HG02588 (cell line): ENCODE measurements around the gene USP13.

ENCODE experiments used
- ATAC-seq: cut with Tn5 transposase; IDR thresholded peaks from one replicate; pipeline ENCODE4 v1.9.1; 2021; ENCODE audit warnings: mild to moderate bottlenecking, moderate library complexity; ENCODE audit not compliant: unreplicated experiment

The USP13 gene

DNA sequence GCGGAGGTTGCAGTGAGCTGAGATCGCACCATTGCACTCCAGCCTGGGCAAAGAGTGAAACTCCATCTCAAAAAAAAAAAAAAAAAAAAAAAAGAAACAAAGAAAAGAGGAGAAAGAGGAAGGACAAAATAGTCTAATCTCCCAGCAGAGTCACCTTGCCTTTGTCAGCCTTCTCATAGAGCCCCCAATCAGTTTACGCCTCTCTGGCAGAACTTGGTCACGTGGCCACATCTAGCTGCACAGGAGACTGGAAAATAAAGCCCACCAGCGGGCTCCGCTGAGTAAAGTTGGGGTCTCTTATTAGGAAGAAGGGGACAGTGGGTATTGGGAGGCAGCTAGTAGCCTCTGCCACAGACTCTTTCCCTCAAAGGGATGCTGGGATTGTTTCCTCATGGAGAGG lies 41.9 kb downstream of the USP13 start:
- no peak for ATAC-seq

DNA sequence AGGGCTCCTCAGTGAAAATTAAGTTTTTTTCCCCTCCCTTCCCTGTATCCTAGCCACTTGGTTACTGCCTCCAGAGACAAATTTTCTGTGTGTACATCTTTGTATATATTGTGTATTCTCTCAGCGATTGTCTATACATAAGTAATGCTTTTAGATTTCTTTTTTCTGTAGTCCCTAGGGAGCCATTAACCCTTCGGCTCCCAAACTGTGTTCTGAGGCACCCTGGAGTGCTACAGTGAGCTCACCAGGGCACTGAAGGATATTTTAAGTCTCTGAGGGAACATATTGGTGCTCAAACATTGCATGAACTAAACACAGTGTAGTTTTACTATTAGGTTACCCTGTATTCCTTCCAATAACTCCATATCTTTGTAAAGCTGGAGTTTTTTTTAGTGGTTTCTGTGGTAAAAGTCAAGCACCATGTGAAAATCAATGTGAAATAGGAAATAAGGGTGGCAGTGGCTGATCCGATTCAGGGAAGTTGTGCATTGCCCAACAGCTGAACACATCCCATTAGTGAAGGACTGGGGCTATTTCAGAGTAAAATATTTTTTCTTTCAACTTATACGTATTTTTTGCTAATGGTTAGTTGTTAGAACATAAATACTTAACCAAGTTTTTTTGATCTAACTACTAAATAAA lies 43.0 kb downstream of the USP13 start:
- no peak for ATAC-seq

GRCh38 chr3:179697736-179698332 lies 45.0 kb downstream of the USP13 start:
- no peak for ATAC-seq

GRCh38 chr3:179700716-179701115 lies 47.9 kb downstream of the USP13 start:
- no peak for ATAC-seq

GRCh38 chr3:179701176-179701827 lies 48.5 kb downstream of the USP13 start:
- no peak for ATAC-seq

DNA sequence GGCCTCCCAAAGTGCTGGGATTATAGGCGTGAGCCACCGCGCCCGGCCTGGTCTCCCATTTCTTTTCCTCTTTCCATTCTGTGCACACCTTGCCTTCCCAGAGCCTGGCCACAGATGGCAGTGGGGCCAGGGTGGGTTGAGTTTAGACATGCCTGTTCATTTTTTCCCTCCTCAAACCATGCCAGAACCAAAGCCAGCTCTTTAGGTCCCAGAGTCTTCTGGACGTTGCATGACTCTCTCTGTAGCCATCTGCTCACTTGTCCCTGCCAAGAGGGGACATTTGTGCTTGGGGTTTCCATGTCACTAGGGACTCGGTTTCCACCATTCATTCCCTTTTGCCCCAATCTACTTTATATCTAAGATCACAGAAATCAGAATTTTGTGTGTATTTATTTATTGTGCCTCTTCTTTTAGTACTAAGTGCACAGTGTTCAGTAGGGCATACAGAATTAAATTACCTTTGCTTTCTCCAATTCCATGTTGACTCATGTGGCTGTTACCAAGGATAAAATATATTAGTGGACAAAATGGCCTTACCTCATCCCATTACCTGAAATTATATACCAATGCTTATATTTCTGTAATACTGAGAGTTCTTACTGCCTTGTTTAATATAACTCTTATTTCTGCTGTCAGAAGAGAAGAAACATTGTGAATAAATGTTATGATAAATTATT lies 49.6 kb downstream of the USP13 start:
- ATAC-seq = no peak

GRCh38 chr3:179703816-179704215 lies 51.0 kb downstream of the USP13 start:
- no peak for ATAC-seq

DNA sequence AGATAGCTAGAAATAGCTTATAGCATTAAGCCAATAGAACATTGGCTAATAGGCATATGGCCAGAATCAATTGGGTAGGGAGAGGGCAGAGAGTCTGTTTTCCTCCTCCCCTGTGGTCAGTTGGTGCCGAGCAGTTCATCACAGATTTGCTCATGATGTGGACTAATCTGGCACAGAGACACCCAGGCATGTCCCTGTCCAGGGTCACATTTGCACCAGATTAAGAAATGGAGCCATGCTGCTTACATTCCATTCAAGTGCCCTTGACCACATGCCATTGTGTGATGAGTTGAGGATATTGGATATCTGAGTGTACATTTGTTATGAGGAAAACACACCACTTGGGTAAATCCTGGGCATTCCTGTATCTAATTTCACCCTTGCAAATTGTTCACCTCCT lies 53.4 kb downstream of the USP13 start:
- ATAC-seq = no peak

DNA sequence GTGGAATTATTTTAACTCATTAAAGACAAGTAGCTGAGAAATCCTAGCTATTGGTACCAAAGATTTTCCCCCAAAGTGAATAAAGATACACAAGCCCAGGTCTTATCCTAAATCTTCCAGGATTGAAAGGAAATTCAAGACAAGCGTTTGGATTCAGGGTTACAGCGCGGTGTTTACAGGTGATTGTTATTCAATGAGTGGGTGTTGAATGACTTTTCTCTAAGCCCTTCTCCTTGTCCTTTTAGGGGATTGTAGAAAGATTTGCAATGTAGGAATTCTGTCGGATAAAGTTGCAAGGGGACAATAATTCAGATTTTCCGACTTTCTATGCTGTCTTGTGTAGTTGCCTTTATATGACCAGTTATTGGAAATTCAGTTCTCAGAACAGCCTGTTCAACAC lies 57.2 kb downstream of the USP13 start:
- no peak for ATAC-seq

DNA sequence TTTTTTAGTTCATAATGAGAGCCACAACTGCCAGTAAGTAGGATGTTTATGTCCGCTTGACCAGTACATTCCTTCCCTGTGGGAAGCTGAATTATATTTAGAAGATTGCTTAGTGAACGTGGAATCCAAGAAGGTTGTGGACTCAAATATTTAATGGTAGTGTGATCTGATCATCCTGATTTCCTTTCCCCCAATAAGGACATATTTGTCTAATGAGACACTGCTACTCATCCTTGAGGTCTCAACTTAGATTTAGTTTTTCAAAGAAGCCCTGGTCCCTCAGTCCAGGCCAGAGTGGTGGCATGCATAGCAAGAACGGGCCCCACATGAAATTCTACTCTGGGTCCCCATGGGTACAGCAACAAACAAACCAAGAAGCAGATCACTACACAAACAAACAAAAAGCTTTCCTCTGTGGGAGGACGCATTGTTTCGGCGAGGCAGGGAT lies 60.8 kb downstream of the USP13 start:
- no peak for ATAC-seq

GRCh38 chr3:179715582-179715981 lies 62.7 kb downstream of the USP13 start:
- ATAC-seq = no peak

DNA sequence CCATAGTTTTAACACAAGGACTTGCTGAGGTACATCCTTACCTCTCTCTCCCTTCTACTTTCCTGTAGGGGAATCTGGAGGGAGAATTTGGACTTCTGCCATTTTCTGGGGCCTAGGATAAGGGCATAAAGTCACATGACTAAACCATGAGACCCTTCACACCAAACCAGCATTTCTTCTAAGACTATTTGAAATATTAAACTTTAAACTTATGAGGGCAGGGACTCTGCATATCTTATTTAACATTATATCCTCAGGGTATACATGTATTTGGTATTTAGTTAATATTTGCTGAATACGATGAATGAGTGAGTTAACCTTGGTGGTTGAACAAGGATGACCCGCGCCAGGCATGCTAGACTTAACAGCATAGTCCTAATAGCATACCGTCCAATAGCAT lies 63.4 kb downstream of the USP13 start:
- no peak for ATAC-seq

DNA sequence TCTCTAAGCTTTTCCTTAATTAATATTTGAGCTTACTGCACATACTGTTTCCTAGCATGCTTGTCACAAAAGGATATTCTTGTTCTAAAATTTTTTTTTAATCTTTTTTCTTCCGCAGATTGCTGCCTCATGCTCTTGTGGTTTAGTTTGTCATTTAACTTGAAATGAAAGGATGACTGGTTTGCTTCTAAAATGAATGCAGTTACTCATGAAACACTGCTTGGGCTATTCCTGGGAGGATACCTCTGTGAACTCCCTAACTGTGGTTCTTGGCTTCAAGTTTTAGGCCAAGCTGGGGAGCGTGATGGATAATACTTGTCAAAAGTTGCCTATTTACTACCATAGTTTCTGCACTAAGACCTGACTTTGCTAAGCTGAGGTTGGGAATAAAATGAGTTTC lies 64.0 kb downstream of the USP13 start:
- ATAC-seq = no peak

- no peak for ATAC-seq
Measured at GRCh38 chr3:179717219-179717618, 64.4 kb downstream of the USP13 start.

- ATAC-seq = no peak
Measured at GRCh38 chr3:179719048-179719734, 66.4 kb downstream of the USP13 start.

DNA sequence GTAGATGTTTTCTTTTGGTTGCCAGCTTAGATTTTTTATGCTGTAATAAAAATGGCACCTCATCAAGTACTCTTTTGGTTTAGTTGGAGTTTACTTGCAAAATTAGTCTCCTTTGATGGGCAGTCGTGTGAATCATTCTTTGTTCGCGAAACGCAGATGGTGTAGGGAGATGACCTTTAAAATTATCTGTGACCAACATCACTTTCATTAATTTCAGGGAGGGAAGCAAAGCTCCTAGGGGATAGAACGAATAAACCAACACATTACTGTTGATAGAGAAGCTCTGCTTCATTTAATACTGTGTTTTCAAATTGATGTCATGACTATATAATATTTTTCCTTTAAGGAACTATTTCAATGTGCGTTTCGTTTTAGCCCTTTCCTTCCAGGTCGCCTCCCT lies 67.4 kb downstream of the USP13 start:
- no peak for ATAC-seq

GRCh38 chr3:179723617-179724016 lies 70.8 kb downstream of the USP13 start:
- ATAC-seq = no peak

- ATAC-seq = no peak
Measured at GRCh38 chr3:179726075-179726699, 73.3 kb downstream of the USP13 start.

DNA sequence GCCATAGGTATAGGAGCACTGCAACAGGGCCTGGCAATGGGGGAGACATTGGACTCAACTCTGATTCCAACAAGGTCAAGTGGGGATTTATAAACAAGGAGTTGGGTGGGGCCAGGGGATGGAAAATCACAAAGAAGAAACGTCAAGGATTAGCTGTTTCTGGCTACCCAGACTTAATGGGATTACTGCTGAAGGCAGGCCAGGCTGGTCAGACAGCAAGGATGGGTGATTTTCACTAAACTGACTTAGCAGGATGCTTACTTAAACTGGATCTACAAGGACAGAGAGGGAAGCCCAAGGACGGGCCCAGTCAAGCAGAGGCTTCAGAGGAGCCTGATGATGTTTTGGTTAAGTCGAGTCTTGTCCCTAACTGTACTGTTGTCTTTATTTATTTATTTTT lies 76.2 kb downstream of the USP13 start:
- ATAC-seq = no peak

DNA sequence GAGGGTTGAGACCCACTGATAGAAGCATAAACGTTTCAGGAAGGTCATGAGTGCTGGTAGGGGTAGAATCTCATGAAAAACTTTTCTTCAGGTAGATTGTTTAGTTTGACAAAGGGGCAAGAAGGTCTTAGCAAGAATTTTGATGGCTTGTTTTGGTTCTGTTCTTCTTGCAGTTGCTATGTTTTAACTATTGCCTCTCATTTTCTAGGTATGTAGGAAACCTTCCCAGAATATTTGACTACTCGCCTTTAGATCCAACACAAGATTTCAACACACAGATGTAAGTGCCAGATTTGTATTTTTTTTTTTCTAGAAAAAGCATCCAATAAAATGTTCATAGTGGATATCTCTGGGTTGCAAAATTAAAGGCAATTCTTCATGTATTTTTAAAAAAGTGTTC lies 77.1 kb downstream of the USP13 start:
- ATAC-seq = no peak

GRCh38 chr3:179730506-179730905 lies 77.7 kb downstream of the USP13 start:
- ATAC-seq = no peak
